ENCODE results near the gene SNX10.

DNA sequence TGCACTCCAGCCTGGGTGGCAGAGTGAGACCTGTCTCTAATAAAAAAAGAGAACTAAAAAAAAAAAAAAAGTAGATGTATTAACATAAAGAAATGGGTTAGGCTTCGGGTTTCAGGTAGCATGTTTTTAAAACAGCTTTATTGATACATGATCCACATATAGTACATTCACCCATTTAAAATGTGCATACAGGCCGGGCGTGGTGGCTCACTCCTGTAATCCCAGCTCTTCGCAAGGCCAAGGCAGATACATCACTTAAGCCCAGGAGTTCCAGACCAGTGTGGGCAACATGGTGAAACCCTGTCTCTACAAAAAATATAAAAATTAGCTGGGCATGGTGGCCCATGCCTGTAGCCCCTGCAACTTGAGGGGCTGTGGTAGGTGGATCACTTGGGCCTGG, 39.5 kb downstream of the SNX10 start:
- TF ChIP-seq CTCF (conservative IDR thresholded peaks at IDR 0.05 in 1 of 2, IDR thresholded peaks at IDR 0.05 in 1 of 2; ENCODE audit: low read depth in 1 of 2, low read length in 2 of 2) (no peak), EZH2 (IDR thresholded peaks at IDR 0.05; ENCODE audit: low read length, missing control alignments) (no peak)

All from fibroblast of lung (primary cell).